Astrocyte (in vitro differentiated cells and primary cell): ENCODE results near the gene PLEKHM2. TPM values are rescaled to one million over a fixed set of nuclear protein-coding genes. Genes with fewer than 3 reads are reported as not detected.
A peak's percentile ranks its signal among the peaks of the same experiment; 100 is the strongest.
"Not testable (repeated sequence)": the region's sequence is repeated elsewhere in the genome, so short reads cannot be mapped to it uniquely, and the experiment has no call there.

Experiments used
- DNase-seq: peaks from one replicate; pipeline ENCODE4 v3.0.0-alpha.2; 2010; ENCODE audit warnings: low read depth
- FAIRE-seq: peaks from 2 replicates; lab custom pipeline; 2011; peaks lifted over from hg19 to GRCh38; lab: Jason Lieb, UNC
- H2AFZ ChIP-seq: 2 replicates; pipeline ENCODE4 v1.6.0; 2012; ENCODE audit warnings: low read depth, low read length, inconsistent platforms
- H3K27ac ChIP-seq: 2 replicates; pipeline ENCODE4 v1.5.1; 2011; ENCODE audit warnings: low read depth, low read length, inconsistent platforms
- H3K27me3 ChIP-seq: 2 replicates; pipeline ENCODE4 v1.6.0; 2011; ENCODE audit warnings: low read length, inconsistent platforms; ENCODE audit not compliant: insufficient read depth
- H3K36me3 ChIP-seq: 2 replicates; pipeline ENCODE4 v1.5.1; 2011; ENCODE audit warnings: low read length, inconsistent platforms; ENCODE audit not compliant: insufficient read depth
- H3K4me1 ChIP-seq: 2 replicates; pipeline ENCODE4 v1.5.1; 2011; ENCODE audit warnings: low read length, inconsistent platforms; ENCODE audit not compliant: insufficient read depth
- H3K4me2 ChIP-seq: 2 replicates; pipeline ENCODE4 v1.6.0; 2012; ENCODE audit warnings: low read length, inconsistent platforms
- H3K4me3 ChIP-seq: 2 replicates; pipeline ENCODE4 v1.5.1; 2011; ENCODE audit warnings: low read depth, mild to moderate bottlenecking, low read length, inconsistent platforms; ENCODE audit not compliant: insufficient read depth
- H3K79me2 ChIP-seq: 2 replicates; pipeline ENCODE4 v1.6.0; 2012; ENCODE audit warnings: mild to moderate bottlenecking, low read length, inconsistent platforms; ENCODE audit not compliant: insufficient read depth
- H3K9ac ChIP-seq: 2 replicates; pipeline ENCODE4 v1.6.0; 2012; ENCODE audit warnings: mild to moderate bottlenecking, low read length, inconsistent platforms
- H3K9me3 ChIP-seq: 2 replicates; pipeline ENCODE4 v1.5.1; 2012; ENCODE audit warnings: low read depth, mild to moderate bottlenecking, low read length, inconsistent platforms; ENCODE audit not compliant: insufficient read depth
- H4K20me1 ChIP-seq: 2 replicates; pipeline ENCODE4 v1.6.0; 2012; ENCODE audit warnings: low read length, inconsistent platforms; ENCODE audit not compliant: insufficient read depth
- H3K27ac Mint-ChIP-seq: one replicate; pipeline ENCODE4 v1.8.0; 2021; ENCODE audit warnings: mild to moderate bottlenecking, mixed read lengths; ENCODE audit not compliant: unreplicated experiment
- H3K27me3 Mint-ChIP-seq: one replicate; pipeline ENCODE4 v1.8.0; 2021; ENCODE audit warnings: low read depth, mixed read lengths; ENCODE audit not compliant: unreplicated experiment
- H3K36me3 Mint-ChIP-seq: one replicate; pipeline ENCODE4 v1.8.0; 2021; ENCODE audit warnings: low read depth, mixed read lengths; ENCODE audit not compliant: unreplicated experiment
- H3K4me1 Mint-ChIP-seq: one replicate; pipeline ENCODE4 v1.8.0; 2021; ENCODE audit warnings: low read depth, mixed read lengths; ENCODE audit not compliant: unreplicated experiment
- H3K4me3 Mint-ChIP-seq: one replicate; pipeline ENCODE4 v1.8.0; 2021; ENCODE audit warnings: mild to moderate bottlenecking, moderate library complexity, mixed read lengths; ENCODE audit not compliant: unreplicated experiment
- H3K9me3 Mint-ChIP-seq: one replicate; pipeline ENCODE4 v1.8.0; 2021; ENCODE audit warnings: mild to moderate bottlenecking, mixed read lengths; ENCODE audit not compliant: unreplicated experiment
- EZH2 ChIP-seq: IDR thresholded peaks from 2 replicates; pipeline ENCODE4 v1.6.1; 2012; ENCODE audit warnings: mild to moderate bottlenecking, low read length, inconsistent platforms; ENCODE audit not compliant: insufficient read depth
- total RNA-seq: library from RNA; stranded (reverse); gene quantifications from 2 replicates; pipeline ENCODE4 v1.2.1, GENCODE V29; 2021
- TF ChIP-seq, protein P1 (sequence below): IDR thresholded peaks from 2 replicates; pipeline ENCODE4 v1.5.1; 2011; ENCODE audit warnings: low read depth, mild to moderate bottlenecking, inconsistent platforms, low read length, moderate library complexity; ENCODE audit not compliant: insufficient read depth

The PLEKHM2 gene
- total RNA-seq, 1 donor from 2014 or later = 48.3 TPM

GRCh38 chr1:15696956-15697521, 12.9 kb downstream of the PLEKHM2 start:
- H3K27ac Mint-ChIP-seq = no peak overlapping the region
- Histone ChIP-seq H2AFZ (no peak overlapping the region), H3K27ac (no peak overlapping the region), H4K20me1 (peaks cover 67% of the 10 kb centered on the region), H3K9me3 (no peaks in the 10 kb centered on the region), H3K27me3 (no peaks in the 10 kb centered on the region), H3K4me1 (no peaks in the 10 kb centered on the region), H3K4me3 (no peak overlapping the region), H3K79me2 (peaks cover 77% of the 10 kb centered on the region), H3K4me2 (peak overlapping the region; percentile 11), H3K36me3 (no peaks in the 10 kb centered on the region), H3K9ac (no peak overlapping the region)
- TF ChIP-seq, protein P1, sequence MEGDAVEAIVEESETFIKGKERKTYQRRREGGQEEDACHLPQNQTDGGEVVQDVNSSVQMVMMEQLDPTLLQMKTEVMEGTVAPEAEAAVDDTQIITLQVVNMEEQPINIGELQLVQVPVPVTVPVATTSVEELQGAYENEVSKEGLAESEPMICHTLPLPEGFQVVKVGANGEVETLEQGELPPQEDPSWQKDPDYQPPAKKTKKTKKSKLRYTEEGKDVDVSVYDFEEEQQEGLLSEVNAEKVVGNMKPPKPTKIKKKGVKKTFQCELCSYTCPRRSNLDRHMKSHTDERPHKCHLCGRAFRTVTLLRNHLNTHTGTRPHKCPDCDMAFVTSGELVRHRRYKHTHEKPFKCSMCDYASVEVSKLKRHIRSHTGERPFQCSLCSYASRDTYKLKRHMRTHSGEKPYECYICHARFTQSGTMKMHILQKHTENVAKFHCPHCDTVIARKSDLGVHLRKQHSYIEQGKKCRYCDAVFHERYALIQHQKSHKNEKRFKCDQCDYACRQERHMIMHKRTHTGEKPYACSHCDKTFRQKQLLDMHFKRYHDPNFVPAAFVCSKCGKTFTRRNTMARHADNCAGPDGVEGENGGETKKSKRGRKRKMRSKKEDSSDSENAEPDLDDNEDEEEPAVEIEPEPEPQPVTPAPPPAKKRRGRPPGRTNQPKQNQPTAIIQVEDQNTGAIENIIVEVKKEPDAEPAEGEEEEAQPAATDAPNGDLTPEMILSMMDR = no peak
- no peak for TF ChIP-seq EZH2
- H3K36me3 Mint-ChIP-seq = peaks cover 6% of the 10 kb centered on the region
- no peaks in the 10 kb centered on the region for H3K9me3 Mint-ChIP-seq
- no peaks in the 10 kb centered on the region for H3K27me3 Mint-ChIP-seq
- FAIRE-seq (no peak), DNase-seq (no peak)
- peaks cover 8% of the 10 kb centered on the region for H3K4me1 Mint-ChIP-seq
- H3K4me3 Mint-ChIP-seq = no peak overlapping the region

- Mint-ChIP-seq H3K27me3 (no peaks in the 10 kb centered on the region), H3K4me1 (peaks cover 11% of the 10 kb centered on the region), H3K36me3 (peaks cover 6% of the 10 kb centered on the region), H3K9me3 (no peaks in the 10 kb centered on the region), H3K27ac (no peak overlapping the region), H3K4me3 (no peak overlapping the region)
- Histone ChIP-seq H3K79me2 (peaks cover 78% of the 10 kb centered on the region), H3K36me3 (no peaks in the 10 kb centered on the region), H3K9me3 (no peaks in the 10 kb centered on the region), H4K20me1 (peaks cover 69% of the 10 kb centered on the region), H3K27me3 (no peaks in the 10 kb centered on the region), H2AFZ (no peak overlapping the region), H3K27ac (no peak overlapping the region), H3K9ac (no peak overlapping the region), H3K4me2 (no peak overlapping the region), H3K4me3 (no peak overlapping the region), H3K4me1 (peaks cover 5% of the 10 kb centered on the region)
- FAIRE-seq (no peak), DNase-seq (no peak)
- TF ChIP-seq EZH2 = no peak
- TF ChIP-seq, protein P1 = no peak
Observed at GRCh38 chr1:15698201-15698600, 14.1 kb downstream of the PLEKHM2 start.

DNA sequence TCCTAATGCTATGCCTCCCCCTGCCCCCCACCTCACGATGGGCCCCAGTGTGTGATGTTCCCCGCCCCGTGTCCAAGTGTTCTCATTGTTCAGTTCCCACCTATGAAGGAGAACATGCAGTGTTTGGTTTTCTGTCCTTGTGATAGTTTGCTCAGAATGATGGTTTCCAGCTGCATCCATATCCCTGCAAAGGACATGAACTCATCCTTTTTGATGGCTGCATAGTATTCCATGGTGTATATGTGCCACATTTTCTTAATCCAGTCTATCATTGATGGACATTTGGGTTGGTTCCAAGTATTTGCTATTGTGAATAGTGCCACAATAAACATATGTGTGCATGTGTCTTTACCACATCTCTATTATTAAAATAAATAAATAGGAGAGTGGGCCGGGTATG, 15.2 kb downstream of the PLEKHM2 start:
- H3K36me3 Mint-ChIP-seq, H3K9me3 Mint-ChIP-seq, H2AFZ ChIP-seq, H3K27ac Mint-ChIP-seq, H3K9ac ChIP-seq, DNase-seq, H3K27me3 Mint-ChIP-seq, H3K9me3 ChIP-seq, H3K27ac ChIP-seq, FAIRE-seq, H3K27me3 ChIP-seq, H3K36me3 ChIP-seq, H3K4me3 ChIP-seq, H3K4me3 Mint-ChIP-seq, H3K4me2 ChIP-seq: not testable (repeated sequence)
- peaks cover 70% of the 10 kb centered on the region for H3K79me2 ChIP-seq
- H4K20me1 ChIP-seq = peaks cover 62% of the 10 kb centered on the region
- peaks cover 21% of the 10 kb centered on the region for H3K4me1 Mint-ChIP-seq
- peaks cover 17% of the 10 kb centered on the region for H3K4me1 ChIP-seq
